NCI-H2029 treated with DMSO at 0.1 percent for 48 hours (cell line): ENCODE measurements around the gene KDELR3.
A peak's percentile ranks its signal among the peaks of the same experiment; 100 is the strongest.

ENCODE experiments used
- DNase-seq: peaks from one replicate; lab custom pipeline; 2025; lab: John Stamatoyannopoulos, UW

KDELR3 gene

DNA sequence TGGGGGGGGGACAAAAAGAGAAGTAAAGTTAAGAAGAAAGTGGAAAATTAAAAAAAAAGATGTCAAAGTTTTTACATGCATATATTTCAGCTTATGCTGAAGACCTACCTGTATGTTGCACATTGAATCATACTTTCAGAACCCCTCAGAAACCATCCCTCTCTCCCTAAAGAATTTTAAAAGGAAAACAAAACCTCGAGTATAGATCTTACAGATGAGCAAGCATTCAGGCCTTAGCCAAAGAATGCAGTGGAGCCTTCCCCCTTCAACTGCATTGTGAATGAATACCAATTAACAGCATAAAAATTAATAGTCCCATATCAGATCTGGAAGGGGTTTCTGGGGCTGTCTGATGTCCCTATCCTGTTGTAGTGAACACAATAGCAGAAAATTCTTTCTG is 16.3 kb downstream of the KDELR3 start:
- DNase-seq: no peak

DNA sequence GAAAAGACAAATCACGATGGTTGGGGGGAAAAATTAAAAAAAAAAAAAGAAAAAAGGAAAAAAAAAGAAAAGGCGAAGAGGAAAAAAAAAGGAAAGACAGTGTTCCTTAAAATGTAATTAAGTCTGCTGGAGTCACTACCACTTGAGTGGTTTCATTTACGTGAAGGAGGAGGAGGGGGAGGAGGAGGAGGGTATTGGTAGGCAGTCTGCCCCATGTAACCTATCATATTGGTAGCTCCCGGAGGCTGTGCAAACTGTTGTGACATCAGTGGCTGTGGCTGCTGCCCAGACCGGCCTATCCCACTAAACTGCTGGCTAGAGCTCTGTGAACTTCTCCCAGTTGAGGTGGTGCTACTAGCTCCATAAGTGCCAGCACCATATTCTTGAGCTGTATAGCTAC is 17.9 kb downstream of the KDELR3 start:
- no peak for DNase-seq

DNA sequence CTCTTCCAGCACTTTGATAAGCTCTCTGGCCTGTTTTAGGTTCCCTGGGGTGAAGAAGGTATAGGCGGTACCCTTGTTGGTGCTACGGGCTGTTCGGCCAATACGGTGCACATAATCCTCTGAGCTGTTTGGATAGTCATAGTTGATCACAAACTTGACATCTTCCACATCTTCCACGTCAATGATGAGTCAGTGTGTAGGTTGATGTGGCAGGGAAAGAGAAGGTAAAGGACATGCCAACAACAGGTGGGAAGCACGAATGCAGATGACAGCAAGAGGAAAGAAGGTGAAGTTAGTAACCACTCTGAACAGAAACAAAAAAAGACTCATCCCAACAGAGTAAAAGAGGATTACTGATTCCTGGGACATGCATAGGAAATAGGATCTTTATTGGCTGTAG is 20.1 kb downstream of the KDELR3 start:
- no peak for DNase-seq

- DNase-seq: no peak
Measured at GRCh38 chr22:38489142-38489541, 21.2 kb downstream of the KDELR3 start.

DNA sequence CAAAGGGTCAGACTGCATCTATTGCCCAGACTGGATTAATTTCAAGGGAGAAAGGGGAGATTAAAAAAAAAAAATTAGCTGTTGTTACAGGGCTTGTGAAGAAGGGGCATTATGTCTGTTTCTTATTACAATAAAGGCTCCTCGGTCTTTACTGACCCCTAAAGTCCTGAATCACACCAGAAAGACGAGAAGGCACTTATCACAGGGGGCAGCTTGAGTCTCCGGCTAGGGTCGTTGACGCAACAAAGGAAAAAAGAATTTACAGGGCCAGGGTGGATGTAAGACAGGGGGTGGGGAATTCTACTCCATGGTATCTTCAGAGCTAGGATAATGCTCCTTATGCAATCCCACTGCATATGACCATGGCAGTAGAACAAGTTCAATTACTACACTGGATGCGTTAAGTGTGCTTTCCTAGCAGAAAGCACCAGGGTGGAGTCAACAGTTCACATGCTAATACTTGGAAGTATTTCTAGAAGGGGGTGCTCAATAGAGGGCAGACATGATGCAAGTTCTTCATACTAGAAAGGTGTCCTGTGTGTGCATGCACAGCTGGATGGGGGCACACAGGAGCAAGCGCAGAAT is 21.8 kb downstream of the KDELR3 start:
- DNase-seq: no peak

DNA sequence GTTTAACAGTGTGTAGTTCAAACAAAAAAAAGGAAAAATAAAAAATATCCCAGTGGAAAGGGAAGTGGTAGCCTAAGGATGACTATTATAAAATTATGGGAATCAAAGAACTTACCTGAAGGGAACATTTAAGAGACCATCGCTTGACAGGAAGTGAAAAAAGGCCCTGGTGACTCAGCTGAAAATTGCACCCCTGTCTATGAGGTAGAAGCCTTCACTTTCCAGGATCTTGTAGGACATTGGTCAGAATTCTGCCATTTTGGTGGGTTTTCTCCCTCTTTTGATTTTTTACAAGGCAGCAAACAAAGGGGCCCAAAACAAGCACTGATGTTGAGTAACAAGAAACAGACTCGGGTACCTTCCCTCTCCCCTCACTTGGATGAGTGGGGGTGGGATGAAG is 22.6 kb downstream of the KDELR3 start:
- no peak for DNase-seq

- DNase-seq: no peak
Measured at GRCh38 chr22:38490915-38491314, 23.0 kb downstream of the KDELR3 start.

DNA sequence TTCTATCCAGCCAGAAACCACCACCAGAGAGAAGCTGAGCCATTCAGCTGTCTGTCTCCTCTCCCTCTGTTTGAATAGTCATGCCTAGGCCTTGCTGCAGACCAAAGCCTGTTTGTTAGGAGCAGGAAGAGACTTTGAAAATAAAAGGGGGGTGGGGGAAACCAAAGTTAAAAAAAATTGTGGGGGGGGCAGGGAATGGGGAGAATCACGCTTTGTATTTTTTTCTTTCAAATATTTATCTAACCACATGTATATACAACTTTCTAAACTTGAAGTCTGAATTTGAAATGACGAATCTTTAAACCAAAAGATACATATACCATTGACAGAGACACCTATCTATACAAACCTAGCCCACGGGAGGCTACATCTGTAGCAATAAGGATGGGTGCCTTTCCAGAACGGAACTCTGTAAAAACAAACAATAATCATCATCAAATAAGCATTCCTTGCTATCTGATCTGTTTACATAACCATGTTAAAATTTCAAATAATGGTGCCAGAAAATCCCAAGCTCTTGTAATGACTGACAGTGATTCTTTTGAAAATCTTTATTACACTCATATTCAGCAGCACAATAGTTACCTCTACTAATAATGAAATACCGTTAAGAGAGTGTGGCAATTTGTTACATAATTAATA is 23.9 kb downstream of the KDELR3 start:
- no peak for DNase-seq

- DNase-seq: no peak
Measured at GRCh38 chr22:38494498-38494897, 26.6 kb downstream of the KDELR3 start.

DNA sequence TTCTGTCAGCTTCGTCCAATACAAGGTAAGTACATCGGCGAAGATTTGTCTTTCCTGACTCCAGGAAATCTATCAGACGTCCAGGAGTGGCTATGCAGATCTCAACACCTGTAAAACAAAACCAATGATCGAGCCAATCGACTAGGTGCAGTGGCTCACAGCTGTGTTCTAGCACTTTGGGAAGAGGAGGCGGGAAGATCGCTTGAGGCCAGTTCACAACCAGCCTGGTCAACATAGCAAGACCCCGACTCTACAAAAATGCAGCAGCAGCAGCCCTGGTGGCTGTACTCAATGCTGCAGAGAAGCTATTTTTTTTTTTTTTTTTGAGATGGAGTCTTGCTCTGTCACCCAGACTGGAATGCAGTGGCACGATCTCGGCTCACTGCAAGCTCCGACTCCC is 27.0 kb downstream of the KDELR3 start:
- no peak for DNase-seq

DNA sequence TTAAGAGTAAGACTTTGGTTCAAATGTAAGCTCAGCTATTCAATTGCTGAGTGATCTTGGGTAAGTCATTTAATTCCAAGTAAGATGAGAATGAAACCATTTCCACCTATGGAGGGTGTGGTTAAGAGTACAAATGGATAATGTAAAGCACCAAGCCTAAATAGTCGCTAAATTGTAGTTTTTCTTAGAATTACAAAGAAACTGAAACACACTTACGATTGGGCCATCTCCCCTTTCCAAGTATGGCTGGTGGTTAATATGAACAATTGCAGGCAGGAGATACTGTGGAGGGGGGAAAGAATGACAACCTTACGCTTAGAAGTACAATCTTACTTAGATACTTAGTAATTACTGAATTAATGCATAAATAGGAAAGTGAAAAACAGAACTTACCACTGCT is 30.0 kb downstream of the KDELR3 start:
- no peak for DNase-seq

DNA sequence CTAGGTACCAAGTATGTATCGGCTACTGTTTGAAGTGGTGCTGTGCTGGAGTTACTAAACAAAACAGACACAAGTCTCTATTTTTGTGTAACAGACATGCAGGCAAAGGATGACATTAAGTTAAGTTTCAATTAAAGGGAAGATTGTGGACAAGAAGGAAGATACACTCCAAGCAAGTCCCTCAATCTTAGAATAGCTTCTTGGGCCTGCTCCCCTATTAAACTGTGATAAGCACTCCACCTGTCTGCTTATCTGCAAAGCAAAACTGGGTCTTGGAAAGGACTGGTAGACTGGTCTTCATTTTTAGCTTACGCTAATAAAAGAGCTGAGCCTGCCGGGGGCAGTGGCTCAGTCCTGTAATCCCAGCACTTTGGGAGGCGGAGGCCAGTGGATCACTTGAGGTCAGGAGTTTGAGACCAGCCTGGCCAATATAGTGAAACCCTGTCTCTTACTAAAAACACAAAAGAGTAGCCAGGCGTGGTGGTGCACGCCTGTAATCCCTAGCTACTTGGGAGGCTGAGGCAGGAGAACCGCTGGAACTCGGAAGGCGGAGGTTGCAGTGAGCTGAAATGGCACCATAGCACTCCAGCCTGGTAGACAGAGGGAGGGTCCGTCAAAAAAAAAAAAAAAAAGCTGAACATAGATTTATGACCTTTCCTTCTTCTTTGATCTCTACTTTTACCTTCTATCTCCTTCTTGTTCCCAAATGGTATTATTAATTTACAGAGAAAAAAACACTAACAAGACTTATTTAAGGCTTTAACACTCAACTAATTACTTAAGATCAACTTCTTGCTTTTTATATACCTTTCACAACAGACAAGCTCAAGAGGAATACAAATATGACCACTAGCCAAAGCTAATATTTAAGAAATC is 34.1 kb downstream of the KDELR3 start:
- DNase-seq: no peak

- DNase-seq: no peak
Measured at GRCh38 chr22:38503021-38503420, 35.1 kb downstream of the KDELR3 start.

DNA sequence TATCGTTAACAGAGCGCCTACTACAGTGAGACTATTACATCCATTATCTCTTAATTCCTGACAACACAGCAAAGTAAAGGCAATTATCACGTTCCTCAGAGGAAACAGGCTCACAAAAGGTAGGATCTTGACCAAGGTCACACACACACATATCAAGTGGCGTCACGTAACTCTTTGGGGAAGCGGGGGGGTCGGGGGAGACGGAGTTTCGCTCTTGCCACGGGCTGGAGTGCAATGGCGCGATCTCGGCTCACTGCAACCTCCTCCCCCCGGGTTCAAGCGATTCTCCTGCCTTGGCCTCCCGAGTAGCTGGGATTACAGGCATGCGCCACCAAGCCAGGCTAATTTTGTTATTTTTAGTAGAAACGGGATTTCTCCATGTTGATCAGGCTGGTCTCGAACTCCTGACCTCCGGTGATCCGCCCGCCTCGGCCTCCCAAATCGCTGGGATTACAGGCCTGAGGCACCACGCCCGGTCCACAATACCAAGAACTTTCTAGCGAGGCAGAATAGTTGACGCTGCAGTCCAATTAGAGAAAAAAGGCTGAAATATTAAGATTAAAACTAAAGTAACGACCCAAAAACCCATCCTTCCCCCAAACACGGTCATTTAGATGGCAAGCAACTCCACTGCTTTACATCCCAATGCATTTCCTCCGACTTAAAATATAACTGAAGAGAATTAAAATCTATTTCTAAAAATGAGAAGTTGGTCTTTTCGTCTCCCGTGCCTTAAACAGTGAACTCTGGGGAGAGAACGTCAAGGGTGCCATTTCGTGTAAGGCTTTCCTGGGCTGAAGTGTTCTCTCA is 37.0 kb downstream of the KDELR3 start:
- no peak for DNase-seq

GRCh38 chr22:38505541-38506117 is 37.7 kb downstream of the KDELR3 start:
- DNase-seq: no peak

DNA sequence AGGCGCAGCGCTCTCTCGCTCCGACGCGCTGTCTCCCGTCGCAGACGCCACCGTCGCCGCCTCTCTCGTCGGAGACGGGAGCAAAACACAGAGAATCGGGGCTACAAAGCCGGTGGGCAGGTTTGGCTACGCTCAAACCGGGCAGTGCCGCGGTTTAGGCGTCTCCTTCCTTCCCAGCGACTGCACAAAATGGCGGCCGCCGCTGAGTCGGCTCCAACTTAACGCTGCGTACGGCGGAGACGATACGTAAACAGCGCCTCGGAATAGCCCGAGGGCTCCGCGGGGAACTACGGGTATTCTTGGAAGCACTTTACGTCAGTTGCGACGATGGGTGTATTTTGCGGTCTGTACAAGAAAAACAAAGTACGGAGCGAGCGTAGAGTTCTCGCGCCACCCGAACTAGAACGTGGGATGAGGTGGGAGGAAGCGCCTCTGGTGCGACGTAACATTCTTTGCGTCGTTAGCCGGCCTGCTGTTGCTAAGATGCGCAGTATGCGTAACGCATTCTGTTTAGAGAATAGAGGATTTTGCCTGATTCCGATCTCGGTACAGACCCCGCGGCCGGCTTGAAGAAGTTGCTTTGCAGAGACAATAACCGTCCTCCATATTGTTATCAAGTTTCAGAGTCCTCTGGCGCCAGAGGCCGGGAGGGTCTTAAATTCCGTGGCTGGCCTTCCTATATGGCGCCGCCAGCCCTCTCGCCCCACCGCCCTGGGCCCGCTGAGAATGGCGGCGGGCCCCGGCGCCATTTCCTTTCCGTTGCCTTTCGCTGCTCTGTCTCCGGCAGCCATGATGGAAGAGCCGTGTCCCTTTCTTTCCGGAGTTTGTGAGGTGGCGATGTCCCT is 38.4 kb downstream of the KDELR3 start, which contains the start of gene DDX17:
Gene DDX17, minus strand, starts transcription at position 194 of the 845 bp plus-strand sequence.
- DNase-seq: peak; percentile 88

- DNase-seq: no peak
Measured at GRCh38 chr22:38510416-38510970, 42.6 kb downstream of the KDELR3 start.

GRCh38 chr22:38513063-38513462 is 45.2 kb downstream of the KDELR3 start:
- DNase-seq: no peak

DNA sequence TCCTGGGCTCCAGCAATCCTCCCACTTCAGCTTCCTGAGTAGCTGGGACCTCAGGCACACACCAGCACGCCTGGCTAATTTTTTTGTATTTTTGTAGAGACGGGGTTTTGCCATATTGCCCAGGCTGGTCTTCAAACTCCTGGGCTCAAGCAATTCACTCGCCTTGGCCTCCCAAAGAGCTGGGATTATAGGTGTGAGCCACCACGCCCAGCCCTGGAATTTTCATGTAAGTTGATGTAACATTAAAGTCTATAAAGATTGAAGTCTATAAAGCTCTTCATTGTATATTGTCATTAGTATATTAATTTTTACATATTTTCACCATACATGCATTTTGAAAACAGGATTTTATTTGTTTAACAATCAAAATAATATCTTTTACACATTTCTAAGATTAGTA is 50.7 kb downstream of the KDELR3 start:
- no peak for DNase-seq

- DNase-seq: no peak
Measured at GRCh38 chr22:38519453-38520250, 51.8 kb downstream of the KDELR3 start.
